AG09309 (cell line): ENCODE data around the gene DNAH6.
A peak's percentile ranks its signal among the peaks of the same experiment; 100 is the strongest.

Experiments
- DNase-seq: peaks from one replicate; pipeline ENCODE4 v3.0.0-alpha.2; 2010; ENCODE audit warnings: low read depth
- H3K4me3 ChIP-seq: 2 replicates; pipeline ENCODE4 v1.5.1; 2011; ENCODE audit warnings: mild to moderate bottlenecking, low read depth, low read length, moderate library complexity; ENCODE audit not compliant: control insufficient read depth
- CTCF ChIP-seq: IDR thresholded peaks from 2 replicates; pipeline ENCODE4 v1.5.1; 2011; ENCODE audit warnings: mild to moderate bottlenecking, low read depth, low read length, inconsistent platforms; ENCODE audit not compliant: insufficient read depth, control insufficient read depth; ENCODE audit errors: missing control alignments

DNAH6 gene

GRCh38 chr2:84674586-84674985, 158.3 kb downstream of the DNAH6 start:
- TF ChIP-seq CTCF = no peak
- no peak overlapping the region for H3K4me3 ChIP-seq
- DNase-seq = no peak

GRCh38 chr2:84676295-84676694, 160.0 kb downstream of the DNAH6 start:
- TF ChIP-seq CTCF = no peak
- DNase-seq = peak; percentile 63
- H3K4me3 ChIP-seq = no peak overlapping the region

- no peak for DNase-seq
- no peak overlapping the region for H3K4me3 ChIP-seq
- TF ChIP-seq CTCF = no peak
These were observed 161.9 kb downstream of the DNAH6 start for GRCh38 chr2:84678214-84678613.

GRCh38 chr2:84686783-84687476, 170.6 kb downstream of the DNAH6 start:
- H3K4me3 ChIP-seq = no peak overlapping the region
- no peak for DNase-seq
- no peak for TF ChIP-seq CTCF

GRCh38 chr2:84687498-84688149, 171.3 kb downstream of the DNAH6 start:
- TF ChIP-seq CTCF = no peak
- no peak overlapping the region for H3K4me3 ChIP-seq
- DNase-seq = no peak

- DNase-seq = no peak
- TF ChIP-seq CTCF = no peak
These were observed 173.9 kb downstream of the DNAH6 start for GRCh38 chr2:84690225-84690624.

GRCh38 chr2:84694088-84694622, 177.9 kb downstream of the DNAH6 start:
- TF ChIP-seq CTCF = no peak
- no peak for DNase-seq
- H3K4me3 ChIP-seq = no peak overlapping the region

More at GRCh38 chr2:84690225-84690624, 173.9 kb downstream of the DNAH6 start:
- no peak overlapping the region for H3K4me3 ChIP-seq
